ENCODE data around the gene ERC2.

Gene ERC2

GRCh38 chr3:55723653-55724406 is 744.4 kb downstream of the ERC2 start:
- FAIRE-seq: no peak

GRCh38 chr3:55721716-55722484 is 746.4 kb downstream of the ERC2 start:
- no peak for FAIRE-seq

- no peak for FAIRE-seq
These were observed 747.7 kb downstream of the ERC2 start for GRCh38 chr3:55720614-55721013.

GRCh38 chr3:55719508-55719907 is 748.8 kb downstream of the ERC2 start:
- FAIRE-seq: no peak

GRCh38 chr3:55719006-55719405 is 749.3 kb downstream of the ERC2 start:
- no peak for FAIRE-seq

GRCh38 chr3:55718521-55718921 is 749.7 kb downstream of the ERC2 start:
- FAIRE-seq: no peak

GRCh38 chr3:55718074-55718473 is 750.2 kb downstream of the ERC2 start:
- no peak for FAIRE-seq

GRCh38 chr3:55717481-55717880 is 750.8 kb downstream of the ERC2 start:
- no peak for FAIRE-seq

GRCh38 chr3:55716611-55717225 is 751.5 kb downstream of the ERC2 start:
- no peak for FAIRE-seq

GRCh38 chr3:55716044-55716443 is 752.2 kb downstream of the ERC2 start:
- no peak for FAIRE-seq

GRCh38 chr3:55714057-55714456 is 754.2 kb downstream of the ERC2 start:
- no peak for FAIRE-seq

GRCh38 chr3:55711646-55712045 is 756.6 kb downstream of the ERC2 start:
- FAIRE-seq: no peak

- no peak for FAIRE-seq
These were observed 758.8 kb downstream of the ERC2 start for GRCh38 chr3:55709411-55710012.

- no peak for FAIRE-seq
These were observed 759.3 kb downstream of the ERC2 start for GRCh38 chr3:55708921-55709320.

GRCh38 chr3:55708242-55708641 is 760.0 kb downstream of the ERC2 start:
- FAIRE-seq: no peak

- FAIRE-seq: no peak
These were observed 763.7 kb downstream of the ERC2 start for GRCh38 chr3:55704521-55704920.

- no peak for FAIRE-seq
These were observed 765.4 kb downstream of the ERC2 start for GRCh38 chr3:55702822-55703221.

- FAIRE-seq: no peak
These were observed 766.3 kb downstream of the ERC2 start for GRCh38 chr3:55701997-55702396.

- no peak for FAIRE-seq
These were observed 769.4 kb downstream of the ERC2 start for GRCh38 chr3:55698831-55699230.

- no peak for FAIRE-seq
These were observed 770.9 kb downstream of the ERC2 start for GRCh38 chr3:55697177-55697865.

- FAIRE-seq: no peak
These were observed 775.2 kb downstream of the ERC2 start for GRCh38 chr3:55692957-55693558.

GRCh38 chr3:55692295-55692956 is 775.8 kb downstream of the ERC2 start:
- FAIRE-seq: no peak
